Tibial nerve (tissue), 4 donors: ENCODE measurements around the gene PCDHAC1. TPM values are rescaled to one million over a fixed set of nuclear protein-coding genes. Genes with fewer than 3 reads are reported as not detected.

Experiments used
- DNase-seq, 2 donors: peaks; one replicate each; pipeline ENCODE4 v3.0.0-alpha.2; 2019; ENCODE audit warnings: low spot score in 2 of 2
- H3K27ac ChIP-seq, 4 donors: fragments of 200-600 bp; sonication (generic) in 3 of 4; one replicate each; pipeline ENCODE4 v1.5.1; 2017 to 2019; ENCODE audit warnings: mild to moderate bottlenecking in 1 of 4
- H3K27me3 ChIP-seq, 2 donors: fragments of 200-600 bp; sonication (generic) in 1 of 2; one replicate each; pipeline versions ENCODE4 v1.5.1 to v1.6.0; 2017 to 2019
- H3K36me3 ChIP-seq, 3 donors: fragments of 200-600 bp; sonication (generic); one replicate each; pipeline ENCODE4 v1.5.1; 2018 to 2019
- H3K4me1 ChIP-seq, 4 donors: fragments of 200-600 bp; sonication (generic) in 3 of 4; one replicate each; pipeline ENCODE4 v1.5.1; 2017 to 2019
- H3K4me3 ChIP-seq, 4 donors: fragments of 200-600 bp; sonication (generic) in 3 of 4; one replicate each; pipeline ENCODE4 v1.5.1; 2017 to 2019; ENCODE audit warnings: mild to moderate bottlenecking in 1 of 4, moderate library complexity in 1 of 4
- H3K9me3 ChIP-seq, 4 donors: fragments of 200-600 bp; sonication (generic) in 3 of 4; one replicate each; pipeline ENCODE4 v1.5.1; 2017 to 2019
- EP300 ChIP-seq, 2 donors: sonication (generic); formaldehyde crosslinking; IDR thresholded peaks; one replicate each; pipeline ENCODE4 v1.6.1; 2017; ENCODE audit warnings: antibody characterized with exemption in 2 of 2, mild to moderate bottlenecking in 1 of 2
- POLR2A ChIP-seq, 2 donors: fragments of 450-650 bp; IDR thresholded peaks; one replicate each; pipeline ENCODE4 v1.6.1; 2017; ENCODE audit warnings: antibody characterized with exemption in 2 of 2, mild to moderate bottlenecking in 2 of 2, moderate library complexity in 2 of 2
- WGBS, 2 donors: methylation state at CpG; one replicate each; pipeline ENCODE4 v1.1.5; 2018; 5-methylcytosine and 5-hydroxymethylcytosine counted together
- small RNA-seq: library from RNA; depleted of rRNA; stranded (forward); fragments of <200 nt; gene quantifications from one replicate; pipeline ENCODE3, GENCODE V24; 2016
- total RNA-seq, 4 donors: library from RNA; depleted of rRNA; stranded (reverse); fragments of >200 nt; gene quantifications; one replicate each; pipeline ENCODE4 v1.1.0, GENCODE V29; 2016
- TF ChIP-seq, protein P1 (sequence below), 5 experiments: fragments of 200-600 bp in 3 of 5; fragments of 450-650 bp in 2 of 5; sonication (generic) in 3 of 5; IDR thresholded peaks; one replicate each; pipeline ENCODE4 v1.5.1; 2016 to 2019; ENCODE audit warnings: antibody characterized with exemption in 5 of 5, mild to moderate bottlenecking in 3 of 5, moderate library complexity in 2 of 5

The PCDHAC1 gene
- total RNA-seq, 4 donors from 2014 or later: 1.2 to 3.3 (median 2.7) TPM

DNA sequence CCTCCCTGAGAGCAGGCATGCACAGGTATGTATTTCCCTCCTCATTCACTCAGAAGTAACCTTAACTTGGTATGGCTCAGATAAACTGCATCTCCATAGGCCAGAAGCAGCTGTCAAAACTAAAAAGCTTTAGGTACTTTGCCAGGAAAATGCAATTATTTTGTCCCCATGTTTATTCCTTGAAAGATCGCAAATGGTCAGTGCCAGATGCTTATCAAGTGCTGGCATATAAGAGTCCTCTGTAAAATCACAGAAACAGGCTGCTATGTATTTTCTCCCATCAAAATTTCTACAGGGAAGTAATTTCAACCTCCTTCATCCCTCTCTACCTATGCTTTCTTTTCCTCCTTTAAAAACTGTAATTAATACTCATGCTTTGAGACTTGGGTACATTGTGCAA, 52.9 kb downstream of the PCDHAC1 start:
- no peak for DNase-seq
- no peaks in the 10 kb centered on the region for H3K27me3 ChIP-seq
- peaks cover 0 to 13% (median 0%) of the 10 kb centered on the region in 4 donors for H3K4me1 ChIP-seq
- 81 to 97% methylated on average over 1 of the region's 1 CpG for WGBS, 2 donors
- TF ChIP-seq EP300 (IDR thresholded peaks at IDR 0.05): no peak
- no peak for TF ChIP-seq POLR2A (IDR thresholded peaks at IDR 0.05)
- TF ChIP-seq, protein P1, sequence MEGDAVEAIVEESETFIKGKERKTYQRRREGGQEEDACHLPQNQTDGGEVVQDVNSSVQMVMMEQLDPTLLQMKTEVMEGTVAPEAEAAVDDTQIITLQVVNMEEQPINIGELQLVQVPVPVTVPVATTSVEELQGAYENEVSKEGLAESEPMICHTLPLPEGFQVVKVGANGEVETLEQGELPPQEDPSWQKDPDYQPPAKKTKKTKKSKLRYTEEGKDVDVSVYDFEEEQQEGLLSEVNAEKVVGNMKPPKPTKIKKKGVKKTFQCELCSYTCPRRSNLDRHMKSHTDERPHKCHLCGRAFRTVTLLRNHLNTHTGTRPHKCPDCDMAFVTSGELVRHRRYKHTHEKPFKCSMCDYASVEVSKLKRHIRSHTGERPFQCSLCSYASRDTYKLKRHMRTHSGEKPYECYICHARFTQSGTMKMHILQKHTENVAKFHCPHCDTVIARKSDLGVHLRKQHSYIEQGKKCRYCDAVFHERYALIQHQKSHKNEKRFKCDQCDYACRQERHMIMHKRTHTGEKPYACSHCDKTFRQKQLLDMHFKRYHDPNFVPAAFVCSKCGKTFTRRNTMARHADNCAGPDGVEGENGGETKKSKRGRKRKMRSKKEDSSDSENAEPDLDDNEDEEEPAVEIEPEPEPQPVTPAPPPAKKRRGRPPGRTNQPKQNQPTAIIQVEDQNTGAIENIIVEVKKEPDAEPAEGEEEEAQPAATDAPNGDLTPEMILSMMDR (IDR thresholded peaks at IDR 0.05): no peak
- H3K36me3 ChIP-seq: no peaks in the 10 kb centered on the region
- H3K9me3 ChIP-seq: no peaks in the 10 kb centered on the region
- H3K4me3 ChIP-seq: no peak overlapping the region
- H3K27ac ChIP-seq: no peak overlapping the region

Small RNA genes within 50 kb of the gene (small RNA-seq; reads per million reads assigned to genes)
- not detected for gene AC010223.1

Other genes with a start within 250 kb of the PCDHAC1 start
- 10 to 100 TPM; 45.4 to 63.9 (median 48.6) TPM for gene HARS1, start 234.9 kb upstream of the PCDHAC1 start, total RNA-seq
- 10 to 100 TPM; 33.9 to 41.2 (median 35.1) TPM for gene HARS2, start 234.8 kb upstream of the PCDHAC1 start, total RNA-seq
- 10 to 100 TPM; 25.5 to 43.1 (median 33.6) TPM for gene ZMAT2, start 225.9 kb upstream of the PCDHAC1 start, total RNA-seq
- gene PCDHA1, start 140.2 kb upstream of the PCDHAC1 start, total RNA-seq: not detected
- gene PCDHA2, start 131.4 kb upstream of the PCDHAC1 start, total RNA-seq: under 1 TPM in 1 of 4 donors, not detected in 3; 0.21 TPM
- 1 to 10 TPM in 1 of 4 donors, under 1 TPM in 3; 0.84 to 3.5 (median 0.94) TPM for gene PCDHA3, start 125.2 kb upstream of the PCDHAC1 start, total RNA-seq
- gene PCDHA4, start 119.2 kb upstream of the PCDHAC1 start, total RNA-seq: 1 to 10 TPM; 1.6 to 5.7 (median 2.0) TPM
- 1 to 10 TPM in 1 of 4 donors, under 1 TPM in 3; 0.39 to 2.7 (median 0.54) TPM for gene PCDHA5, start 104.7 kb upstream of the PCDHAC1 start, total RNA-seq
- 1 to 10 TPM; 1.3 to 1.9 (median 1.4) TPM for gene PCDHA6, start 98.3 kb upstream of the PCDHAC1 start, total RNA-seq
- 1 to 10 TPM; 1.2 to 2.9 (median 1.7) TPM for gene PCDHA7, start 92.0 kb upstream of the PCDHAC1 start, total RNA-seq
- 1 to 10 TPM in 1 of 4 donors, under 1 TPM in 3; 0.63 to 2.0 (median 0.84) TPM for gene PCDHA8, start 85.1 kb upstream of the PCDHAC1 start, total RNA-seq
- gene PCDHA9, start 77.9 kb upstream of the PCDHAC1 start, total RNA-seq: 1 to 10 TPM in 1 of 4 donors, under 1 TPM in 3; 0.39 to 1.8 (median 0.64) TPM
- gene PCDHA10, start 70.4 kb upstream of the PCDHAC1 start, total RNA-seq: 1 to 10 TPM in 3 of 4 donors, under 1 TPM in 1; 0.78 to 4.4 (median 2.4) TPM
- gene PCDHA11, start 57.3 kb upstream of the PCDHAC1 start, total RNA-seq: 1 to 10 TPM in 1 of 4 donors, under 1 TPM in 3; 0.60 to 1.3 (median 0.91) TPM
- gene PCDHA12, start 51.0 kb upstream of the PCDHAC1 start, total RNA-seq: 10 to 100 TPM in 1 of 4 donors, 1 to 10 TPM in 3; 3.3 to 10.5 (median 6.7) TPM
- 1 to 10 TPM in 3 of 4 donors, under 1 TPM in 1; 0.66 to 3.0 (median 1.7) TPM for gene PCDHA13, start 44.2 kb upstream of the PCDHAC1 start, total RNA-seq
- 1 to 10 TPM in 3 of 4 donors, under 1 TPM in 1; 0.78 to 4.2 (median 2.5) TPM for gene PCDHAC2, start 40.2 kb downstream of the PCDHAC1 start, total RNA-seq
- gene PCDHB1, start 125.1 kb downstream of the PCDHAC1 start, total RNA-seq: under 1 TPM in 1 of 4 donors, not detected in 3; 0.21 TPM
- gene PCDHB2, start 168.3 kb downstream of the PCDHAC1 start, total RNA-seq: 1 to 10 TPM; 1.7 to 7.5 (median 4.6) TPM
- gene PCDHB3, start 174.2 kb downstream of the PCDHAC1 start, total RNA-seq: 1 to 10 TPM; 3.9 to 7.4 (median 4.9) TPM
- 10 to 100 TPM in 3 of 4 donors, 1 to 10 TPM in 1; 7.3 to 19.8 (median 14.8) TPM for gene PCDHB4, start 195.5 kb downstream of the PCDHAC1 start, total RNA-seq
- 10 to 100 TPM in 2 of 4 donors, 1 to 10 TPM in 2; 5.9 to 15.5 (median 9.6) TPM for gene PCDHB5, start 208.9 kb downstream of the PCDHAC1 start, total RNA-seq
- gene PCDHB6, start 223.8 kb downstream of the PCDHAC1 start, total RNA-seq: 1 to 10 TPM; 1.8 to 3.7 (median 2.4) TPM
- gene PCDHB7, start 246.3 kb downstream of the PCDHAC1 start, total RNA-seq: 1 to 10 TPM; 4.4 to 7.1 (median 5.5) TPM